GM23338 (cell line): ENCODE data around the gene PKLR. TPM values are rescaled to one million over a fixed set of nuclear protein-coding genes. Genes with fewer than 3 reads are reported as not detected.
A peak's percentile ranks its signal among the peaks of the same experiment; 100 is the strongest.

Source experiments
- ATAC-seq: fragments of 200-7000 bp; cut with Tn5 transposase; 3 replicates; pipeline ENCODE4 v1.9.1; 2020
- DNase-seq: peaks from one replicate; pipeline ENCODE4 v3.0.0-alpha.2; 2015; ENCODE audit warnings: low spot score
- H2AFZ ChIP-seq: fragments of 200-600 bp; sonication (generic); 2 replicates; pipeline ENCODE4 v1.8.0; 2016; ENCODE audit warnings: antibody characterized with exemption, mild to moderate bottlenecking, moderate library complexity
- H3F3A ChIP-seq: fragments of 200-600 bp; sonication (generic); replicated peaks from 2 replicates; pipeline ENCODE4 v1.8.0; 2017; ENCODE audit warnings: antibody characterized with exemption, mixed run types, low read depth
- H3K27ac ChIP-seq: fragments of 200-600 bp; sonication (generic); 2 replicates; pipeline ENCODE4 v1.6.1; 2016; ENCODE audit warnings: low read depth
- H3K27me3 ChIP-seq: fragments of 200-600 bp; sonication (generic); 2 replicates; pipeline ENCODE4 v1.8.0; 2016; ENCODE audit warnings: mild to moderate bottlenecking, mixed run types, moderate library complexity; ENCODE audit not compliant: insufficient read depth
- H3K36me3 ChIP-seq: fragments of 200-600 bp; sonication (generic); 2 replicates; pipeline ENCODE4 v1.8.0; 2016; ENCODE audit warnings: mild to moderate bottlenecking; ENCODE audit not compliant: insufficient read depth
- H3K4me1 ChIP-seq: fragments of 200-600 bp; sonication (generic); 2 replicates; pipeline ENCODE4 v1.8.0; 2016; ENCODE audit warnings: mild to moderate bottlenecking, moderate library complexity; ENCODE audit not compliant: insufficient read depth
- H3K4me2 ChIP-seq: fragments of 200-600 bp; sonication (generic); 2 replicates; pipeline ENCODE4 v1.7.1; 2017; ENCODE audit warnings: mixed run types
- H3K4me3 ChIP-seq: fragments of 200-600 bp; sonication (generic); 2 replicates; pipeline ENCODE4 v1.6.1; 2016; ENCODE audit warnings: mixed run types
- H3K79me2 ChIP-seq: fragments of 200-600 bp; sonication (generic); replicated peaks from 2 replicates; pipeline ENCODE4 v1.8.0; 2017; ENCODE audit warnings: mild to moderate bottlenecking; ENCODE audit not compliant: insufficient read depth
- H3K9me2 ChIP-seq: fragments of 200-600 bp; sonication (generic); 2 replicates; pipeline ENCODE4 v1.8.0; 2017; ENCODE audit not compliant: insufficient read depth
- H4K20me1 ChIP-seq: fragments of 200-600 bp; sonication (generic); replicated peaks from 2 replicates; pipeline ENCODE4 v1.8.0; 2017; ENCODE audit warnings: mild to moderate bottlenecking; ENCODE audit not compliant: insufficient read depth
- H3K27ac Mint-ChIP-seq: 2 replicates; pipeline ENCODE4 v1.8.0; 2020; ENCODE audit warnings: inconsistent platforms, mild to moderate bottlenecking, moderate library complexity, mixed read lengths
- H3K27me3 Mint-ChIP-seq: 3 replicates; pipeline ENCODE4 v1.8.0; 2022; ENCODE audit warnings: low read depth, mild to moderate bottlenecking, moderate library complexity, mixed read lengths, inconsistent platforms; ENCODE audit not compliant: insufficient read depth, poor library complexity
- H3K36me3 Mint-ChIP-seq: 3 replicates; pipeline ENCODE4 v1.8.0; 2021; ENCODE audit warnings: low read depth, mild to moderate bottlenecking, inconsistent platforms, moderate library complexity, mixed read lengths
- H3K4me1 Mint-ChIP-seq: 3 replicates; pipeline ENCODE4 v1.8.0; 2020; ENCODE audit warnings: mild to moderate bottlenecking, inconsistent platforms, mixed read lengths
- H3K4me3 Mint-ChIP-seq: 3 replicates; pipeline ENCODE4 v1.8.0; 2021; ENCODE audit warnings: moderate library complexity, mild to moderate bottlenecking, inconsistent platforms, mixed read lengths
- H3K9me3 Mint-ChIP-seq: 3 replicates; pipeline ENCODE4 v1.8.0; 2020; ENCODE audit warnings: moderate library complexity, mild to moderate bottlenecking, inconsistent platforms, mixed read lengths
- EZH2 ChIP-seq: fragments of 200-600 bp; sonication (generic); IDR thresholded peaks from one replicate; pipeline ENCODE4 v1.8.0; 2017; ENCODE audit warnings: antibody characterized with exemption, mild to moderate bottlenecking, low read depth; ENCODE audit not compliant: unreplicated experiment
- EZH2phosphoT487 ChIP-seq: fragments of 200-600 bp; sonication (generic); IDR thresholded peaks from one replicate; pipeline ENCODE4 v1.8.1; 2018; ENCODE audit warnings: antibody characterized with exemption; ENCODE audit not compliant: unreplicated experiment
- NANOG ChIP-seq: IDR thresholded peaks from 2 replicates; pipeline ENCODE4 v1.6.1; 2016; ENCODE audit warnings: antibody characterized with exemption, borderline replicate concordance
- STAT1 ChIP-seq: IDR thresholded peaks from one replicate; pipeline ENCODE4 v1.6.1; 2016; ENCODE audit warnings: antibody characterized with exemption; ENCODE audit not compliant: unreplicated experiment
- ZNF114 ChIP-seq: fragments of 250-450 bp; sonication (Bioruptor Pico); IDR thresholded peaks from 2 replicates; pipeline ENCODE4 v1.5.0; 2020; ENCODE audit warnings: mild to moderate bottlenecking, moderate library complexity
- polyA plus RNA-seq: library from polyadenylated mRNA; unstranded; fragments of >200 nt; fragmentation: Nextera tagmentation; extraction: Ambion mirVana; gene quantifications from 2 replicates; pipeline ENCODE4 v1.2.1, GENCODE V29; 2016
- total RNA-seq: library from RNA; depleted of rRNA; stranded (reverse); fragments of >200 nt; shearing (Covaris generic); gene quantifications from 2 replicates; pipeline ENCODE4 v1.2.3, GENCODE V29; 2014
- TF ChIP-seq, protein P1 (sequence below): IDR thresholded peaks from one replicate; pipeline ENCODE4 v1.6.1; 2018; ENCODE audit warnings: antibody characterized with exemption; ENCODE audit not compliant: unreplicated experiment
- TF ChIP-seq, protein P2 (sequence below): fragments of 250-450 bp; sonication (Bioruptor Pico); IDR thresholded peaks from 2 replicates; pipeline ENCODE4 v1.5.0; 2020; ENCODE audit warnings: mild to moderate bottlenecking, moderate library complexity
- TF ChIP-seq, protein P3 (sequence below), 2 experiments: fragments of 200-600 bp in 1 of 2; sonication (generic) in 1 of 2; conservative IDR thresholded peaks; 2 replicates each; pipeline versions ENCODE4 v1.5.1 to v1.6.1; 2016 to 2017; ENCODE audit warnings: antibody characterized with exemption in 2 of 2, low read depth in 2 of 2, mild to moderate bottlenecking in 2 of 2, moderate library complexity in 1 of 2

The PKLR gene
- total and polyA plus RNA-seq, 2 experiments from 2014 or later = 2.0 to 3.7 TPM

DNA sequence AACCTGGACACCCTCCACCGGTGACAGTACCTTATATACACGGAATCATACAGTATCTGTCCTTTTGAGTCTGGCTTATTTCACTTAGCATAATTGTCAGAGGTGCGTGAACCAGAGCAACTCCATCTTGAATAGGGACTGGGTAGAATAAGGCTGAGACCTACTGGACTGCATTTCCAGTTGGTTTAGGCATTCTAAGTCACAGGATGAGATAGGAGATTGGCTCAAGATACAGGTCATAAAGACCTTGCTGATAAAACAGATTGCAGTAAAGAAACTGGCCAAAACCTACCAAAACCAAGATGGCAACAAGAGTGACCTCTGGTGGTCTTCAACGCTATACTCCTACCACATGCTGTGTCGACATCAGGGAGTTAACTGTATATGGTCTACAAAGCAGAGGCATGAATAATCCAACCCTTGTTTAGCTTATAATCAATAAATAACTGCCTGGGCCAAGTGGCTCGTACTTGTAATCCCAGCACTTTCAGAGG lies 6.1 kb upstream of the PKLR start:
- Histone ChIP-seq H3K4me3 (no peak overlapping the region; the same call in 1 of the 2 replicates), H4K20me1 (peaks cover 20% of the 10 kb centered on the region), H3K27me3 (no peaks in the 10 kb centered on the region), H3K4me2 (peak overlapping the region; percentile 56), H3K27ac (peak overlapping the region; percentile 85; the same call in 1 of the 2 replicates), H3K79me2 (peaks cover 34% of the 10 kb centered on the region), H3K36me3 (peaks cover 11% of the 10 kb centered on the region), H3K4me1 (peaks cover 20% of the 10 kb centered on the region), H3F3A (peaks cover 19% of the 10 kb centered on the region), H2AFZ (no peak overlapping the region), H3K9me2 (no peaks in the 10 kb centered on the region)
- peaks cover 22% of the 10 kb centered on the region for H3K4me1 Mint-ChIP-seq
- H3K9me3 Mint-ChIP-seq = no peaks in the 10 kb centered on the region
- peak overlapping the region; percentile 99 for H3K4me3 Mint-ChIP-seq
- peak; percentile 8; the same call in 2 of the 3 replicates for ATAC-seq
- peaks cover 27% of the 10 kb centered on the region for H3K36me3 Mint-ChIP-seq
- DNase-seq = peak; percentile 85
- peak overlapping the region; percentile 97 for H3K27ac Mint-ChIP-seq
- peaks cover 9% of the 10 kb centered on the region for H3K27me3 Mint-ChIP-seq
- TF ChIP-seq ZNF114 (CRISPR knock-in tag) (no peak), EZH2phosphoT487 (no peak), STAT1 (no peak), NANOG (no peak), EZH2 (no peak)
- TF ChIP-seq, protein P1, sequence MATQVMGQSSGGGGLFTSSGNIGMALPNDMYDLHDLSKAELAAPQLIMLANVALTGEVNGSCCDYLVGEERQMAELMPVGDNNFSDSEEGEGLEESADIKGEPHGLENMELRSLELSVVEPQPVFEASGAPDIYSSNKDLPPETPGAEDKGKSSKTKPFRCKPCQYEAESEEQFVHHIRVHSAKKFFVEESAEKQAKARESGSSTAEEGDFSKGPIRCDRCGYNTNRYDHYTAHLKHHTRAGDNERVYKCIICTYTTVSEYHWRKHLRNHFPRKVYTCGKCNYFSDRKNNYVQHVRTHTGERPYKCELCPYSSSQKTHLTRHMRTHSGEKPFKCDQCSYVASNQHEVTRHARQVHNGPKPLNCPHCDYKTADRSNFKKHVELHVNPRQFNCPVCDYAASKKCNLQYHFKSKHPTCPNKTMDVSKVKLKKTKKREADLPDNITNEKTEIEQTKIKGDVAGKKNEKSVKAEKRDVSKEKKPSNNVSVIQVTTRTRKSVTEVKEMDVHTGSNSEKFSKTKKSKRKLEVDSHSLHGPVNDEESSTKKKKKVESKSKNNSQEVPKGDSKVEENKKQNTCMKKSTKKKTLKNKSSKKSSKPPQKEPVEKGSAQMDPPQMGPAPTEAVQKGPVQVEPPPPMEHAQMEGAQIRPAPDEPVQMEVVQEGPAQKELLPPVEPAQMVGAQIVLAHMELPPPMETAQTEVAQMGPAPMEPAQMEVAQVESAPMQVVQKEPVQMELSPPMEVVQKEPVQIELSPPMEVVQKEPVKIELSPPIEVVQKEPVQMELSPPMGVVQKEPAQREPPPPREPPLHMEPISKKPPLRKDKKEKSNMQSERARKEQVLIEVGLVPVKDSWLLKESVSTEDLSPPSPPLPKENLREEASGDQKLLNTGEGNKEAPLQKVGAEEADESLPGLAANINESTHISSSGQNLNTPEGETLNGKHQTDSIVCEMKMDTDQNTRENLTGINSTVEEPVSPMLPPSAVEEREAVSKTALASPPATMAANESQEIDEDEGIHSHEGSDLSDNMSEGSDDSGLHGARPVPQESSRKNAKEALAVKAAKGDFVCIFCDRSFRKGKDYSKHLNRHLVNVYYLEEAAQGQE = no peak
- TF ChIP-seq, protein P2, sequence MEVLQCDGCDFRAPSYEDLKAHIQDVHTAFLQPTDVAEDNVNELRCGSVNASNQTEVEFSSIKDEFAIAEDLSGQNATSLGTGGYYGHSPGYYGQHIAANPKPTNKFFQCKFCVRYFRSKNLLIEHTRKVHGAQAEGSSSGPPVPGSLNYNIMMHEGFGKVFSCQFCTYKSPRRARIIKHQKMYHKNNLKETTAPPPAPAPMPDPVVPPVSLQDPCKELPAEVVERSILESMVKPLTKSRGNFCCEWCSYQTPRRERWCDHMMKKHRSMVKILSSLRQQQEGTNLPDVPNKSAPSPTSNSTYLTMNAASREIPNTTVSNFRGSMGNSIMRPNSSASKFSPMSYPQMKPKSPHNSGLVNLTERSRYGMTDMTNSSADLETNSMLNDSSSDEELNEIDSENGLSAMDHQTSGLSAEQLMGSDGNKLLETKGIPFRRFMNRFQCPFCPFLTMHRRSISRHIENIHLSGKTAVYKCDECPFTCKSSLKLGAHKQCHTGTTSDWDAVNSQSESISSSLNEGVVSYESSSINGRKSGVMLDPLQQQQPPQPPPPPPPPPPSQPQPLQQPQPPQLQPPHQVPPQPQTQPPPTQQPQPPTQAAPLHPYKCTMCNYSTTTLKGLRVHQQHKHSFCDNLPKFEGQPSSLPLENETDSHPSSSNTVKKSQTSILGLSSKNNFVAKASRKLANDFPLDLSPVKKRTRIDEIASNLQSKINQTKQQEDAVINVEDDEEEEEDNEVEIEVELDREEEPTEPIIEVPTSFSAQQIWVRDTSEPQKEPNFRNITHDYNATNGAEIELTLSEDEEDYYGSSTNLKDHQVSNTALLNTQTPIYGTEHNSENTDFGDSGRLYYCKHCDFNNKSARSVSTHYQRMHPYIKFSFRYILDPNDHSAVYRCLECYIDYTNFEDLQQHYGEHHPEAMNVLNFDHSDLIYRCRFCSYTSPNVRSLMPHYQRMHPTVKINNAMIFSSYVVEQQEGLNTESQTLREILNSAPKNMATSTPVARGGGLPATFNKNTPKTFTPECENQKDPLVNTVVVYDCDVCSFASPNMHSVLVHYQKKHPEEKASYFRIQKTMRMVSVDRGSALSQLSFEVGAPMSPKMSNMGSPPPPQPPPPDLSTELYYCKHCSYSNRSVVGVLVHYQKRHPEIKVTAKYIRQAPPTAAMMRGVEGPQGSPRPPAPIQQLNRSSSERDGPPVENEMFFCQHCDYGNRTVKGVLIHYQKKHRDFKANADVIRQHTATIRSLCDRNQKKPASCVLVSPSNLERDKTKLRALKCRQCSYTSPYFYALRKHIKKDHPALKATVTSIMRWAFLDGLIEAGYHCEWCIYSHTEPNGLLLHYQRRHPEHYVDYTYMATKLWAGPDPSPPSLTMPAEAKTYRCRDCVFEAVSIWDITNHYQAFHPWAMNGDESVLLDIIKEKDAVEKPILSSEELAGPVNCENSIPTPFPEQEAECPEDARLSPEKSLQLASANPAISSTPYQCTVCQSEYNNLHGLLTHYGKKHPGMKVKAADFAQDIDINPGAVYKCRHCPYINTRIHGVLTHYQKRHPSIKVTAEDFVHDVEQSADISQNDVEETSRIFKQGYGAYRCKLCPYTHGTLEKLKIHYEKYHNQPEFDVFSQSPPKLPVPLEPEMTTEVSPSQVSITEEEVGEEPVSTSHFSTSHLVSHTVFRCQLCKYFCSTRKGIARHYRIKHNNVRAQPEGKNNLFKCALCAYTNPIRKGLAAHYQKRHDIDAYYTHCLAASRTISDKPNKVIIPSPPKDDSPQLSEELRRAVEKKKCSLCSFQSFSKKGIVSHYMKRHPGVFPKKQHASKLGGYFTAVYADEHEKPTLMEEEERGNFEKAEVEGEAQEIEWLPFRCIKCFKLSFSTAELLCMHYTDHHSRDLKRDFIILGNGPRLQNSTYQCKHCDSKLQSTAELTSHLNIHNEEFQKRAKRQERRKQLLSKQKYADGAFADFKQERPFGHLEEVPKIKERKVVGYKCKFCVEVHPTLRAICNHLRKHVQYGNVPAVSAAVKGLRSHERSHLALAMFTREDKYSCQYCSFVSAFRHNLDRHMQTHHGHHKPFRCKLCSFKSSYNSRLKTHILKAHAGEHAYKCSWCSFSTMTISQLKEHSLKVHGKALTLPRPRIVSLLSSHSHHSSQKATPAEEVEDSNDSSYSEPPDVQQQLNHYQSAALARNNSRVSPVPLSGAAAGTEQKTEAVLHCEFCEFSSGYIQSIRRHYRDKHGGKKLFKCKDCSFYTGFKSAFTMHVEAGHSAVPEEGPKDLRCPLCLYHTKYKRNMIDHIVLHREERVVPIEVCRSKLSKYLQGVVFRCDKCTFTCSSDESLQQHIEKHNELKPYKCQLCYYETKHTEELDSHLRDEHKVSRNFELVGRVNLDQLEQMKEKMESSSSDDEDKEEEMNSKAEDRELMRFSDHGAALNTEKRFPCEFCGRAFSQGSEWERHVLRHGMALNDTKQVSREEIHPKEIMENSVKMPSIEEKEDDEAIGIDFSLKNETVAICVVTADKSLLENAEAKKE (CRISPR knock-in tag) = no peak
- TF ChIP-seq, protein P3, sequence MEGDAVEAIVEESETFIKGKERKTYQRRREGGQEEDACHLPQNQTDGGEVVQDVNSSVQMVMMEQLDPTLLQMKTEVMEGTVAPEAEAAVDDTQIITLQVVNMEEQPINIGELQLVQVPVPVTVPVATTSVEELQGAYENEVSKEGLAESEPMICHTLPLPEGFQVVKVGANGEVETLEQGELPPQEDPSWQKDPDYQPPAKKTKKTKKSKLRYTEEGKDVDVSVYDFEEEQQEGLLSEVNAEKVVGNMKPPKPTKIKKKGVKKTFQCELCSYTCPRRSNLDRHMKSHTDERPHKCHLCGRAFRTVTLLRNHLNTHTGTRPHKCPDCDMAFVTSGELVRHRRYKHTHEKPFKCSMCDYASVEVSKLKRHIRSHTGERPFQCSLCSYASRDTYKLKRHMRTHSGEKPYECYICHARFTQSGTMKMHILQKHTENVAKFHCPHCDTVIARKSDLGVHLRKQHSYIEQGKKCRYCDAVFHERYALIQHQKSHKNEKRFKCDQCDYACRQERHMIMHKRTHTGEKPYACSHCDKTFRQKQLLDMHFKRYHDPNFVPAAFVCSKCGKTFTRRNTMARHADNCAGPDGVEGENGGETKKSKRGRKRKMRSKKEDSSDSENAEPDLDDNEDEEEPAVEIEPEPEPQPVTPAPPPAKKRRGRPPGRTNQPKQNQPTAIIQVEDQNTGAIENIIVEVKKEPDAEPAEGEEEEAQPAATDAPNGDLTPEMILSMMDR (conservative IDR thresholded peaks at IDR 0.05; ENCODE audit: low read depth in 2 of 2) = peak; percentile 77 to 87
